Cardiac septum (tissue), 1 donor: ENCODE measurements around the gene ERO1A. TPM values are rescaled to one million over a fixed set of nuclear protein-coding genes. Genes with fewer than 3 reads are reported as not detected.
"Not testable (repeated sequence)": the region's sequence is repeated elsewhere in the genome, so short reads cannot be mapped to it uniquely, and the experiment has no call there.

Experiments used
- DNase-seq: peaks from one replicate; pipeline ENCODE4 v3.0.0-alpha.2; 2020; ENCODE audit warnings: low spot score
- intact Hi-C: fragments of 100-400 bp; cut with DNase I; formaldehyde crosslinking; loops from one replicate; pipeline ENCODE4 v1.14.0; 2022
- long read RNA-seq: library from polyadenylated mRNA; unstranded; transcript quantifications from one replicate; pipeline ENCODE4 v2.0.0, GENCODE V29; 2021
- total RNA-seq: library from RNA; stranded (reverse); fragmentation: NEBNext Ultra II Directional; extraction: Animal tissue kit (Norgen Biotek cat#: 25700); gene quantifications from one replicate; pipeline ENCODE4 v1.2.1, GENCODE V29; 2021
- donor health status: DM: no; HTN: no; CAD: no.

The ERO1A gene
- 17.1 TPM for total RNA-seq
- long read RNA-seq, partial matches to known transcripts, result 2 of 5 reads
- long read RNA-seq, other reads (novel, unspliced or antisense), result 3 of 5 reads

GRCh38 chr14:52695481-52696091 is at the start of gene ERO1A:
ERO1A (minus strand) TSS chr14:52695558; CDS start chr14:52695481, 77 bp downstream.
- peak; percentile 93 for DNase-seq
- intact Hi-C loops, result loop anchor here (5.0 kb wide), 1 partner anchor 143 kb away; the partner anchor contains the start of genes GPR137C and TXNDC16

- intact Hi-C loops, result no loop called here
These were observed 46.5 kb upstream of the ERO1A start for GRCh38 chr14:52741865-52742264.

GRCh38 chr14:52740751-52741150 is 45.4 kb upstream of the ERO1A start:
- DNase-seq, result no peak
- intact Hi-C loops, result no loop called here

More at GRCh38 chr14:52741865-52742264, 46.5 kb upstream of the ERO1A start:
- no peak for DNase-seq

GRCh38 chr14:52738409-52738808 is 43.1 kb upstream of the ERO1A start:
- DNase-seq, result no peak
- intact Hi-C loops, result no loop called here

- intact Hi-C loops, result no loop called here
These were observed 40.6 kb upstream of the ERO1A start for GRCh38 chr14:52735921-52736489.

GRCh38 chr14:52733824-52734223 is 38.5 kb upstream of the ERO1A start:
- DNase-seq, result no peak
- intact Hi-C loops, result loop anchor here (5.0 kb wide), 1 partner anchor 58 kb away; the partner anchor contains the start of gene GNPNAT1

More at GRCh38 chr14:52735921-52736489, 40.6 kb upstream of the ERO1A start:
- no peak for DNase-seq

GRCh38 chr14:52730709-52731111 is 35.4 kb upstream of the ERO1A start:
- no peak for DNase-seq
- intact Hi-C loops, result loop anchor here (5.0 kb wide), 1 partner anchor 62 kb away; the partner anchor contains the start of gene GNPNAT1

GRCh38 chr14:52729925-52730708 is 34.8 kb upstream of the ERO1A start, which contains the start of gene STYX:
STYX (plus strand) TSS chr14:52730166; CDS start chr14:52730475, 309 bp downstream.
- intact Hi-C loops, result loop anchor here (2.0 to 5.0 kb wide), 2 partner anchors 23 to 62 kb away; partner anchors contain the start of genes GNPNAT1 and PSMC6
- DNase-seq, result peak; percentile 100

- intact Hi-C loops, result loop anchor here (2.0 kb wide), 1 partner anchor 23 kb away; the partner anchor contains the start of gene PSMC6
- no peak for DNase-seq
These were observed 34.2 kb upstream of the ERO1A start for GRCh38 chr14:52729585-52729924.

GRCh38 chr14:52729035-52729434 is 33.7 kb upstream of the ERO1A start:
- not testable (repeated sequence) for DNase-seq
- intact Hi-C loops, result loop anchor here (2.0 kb wide), 1 partner anchor 22 kb away; the partner anchor contains the start of gene PSMC6

- intact Hi-C loops, DNase-seq: not testable (repeated sequence)
These were observed 32.2 kb upstream of the ERO1A start for GRCh38 chr14:52727509-52727908.

- intact Hi-C loops, result no loop called here
These were observed 28.9 kb upstream of the ERO1A start for GRCh38 chr14:52724360-52724644.

GRCh38 chr14:52723514-52724359 is 28.4 kb upstream of the ERO1A start:
- intact Hi-C loops, result no loop called here
- DNase-seq, result no peak

More at GRCh38 chr14:52724360-52724644, 28.9 kb upstream of the ERO1A start:
- no peak for DNase-seq

GRCh38 chr14:52716155-52716554 is 20.8 kb upstream of the ERO1A start:
- no peak for DNase-seq
- intact Hi-C loops, result no loop called here

GRCh38 chr14:52711666-52712065 is 16.3 kb upstream of the ERO1A start:
- DNase-seq, result no peak
- intact Hi-C loops, result no loop called here

GRCh38 chr14:52706724-52707706 is 11.7 kb upstream of the ERO1A start, which contains the start of gene PSMC6:
PSMC6 (plus strand) TSS chr14:52707200; CDS start chr14:52707220, 20 bp downstream.
- intact Hi-C loops, result loop anchor here (2.0 kb wide), 1 partner anchor 22 kb away; no protein-coding TSS in a partner anchor
- peak; percentile 98 for DNase-seq

- DNase-seq, result no peak
- intact Hi-C loops, result loop anchor here (2.0 kb wide), 1 partner anchor 23 kb away; no protein-coding TSS in a partner anchor
These were observed 10.9 kb upstream of the ERO1A start for GRCh38 chr14:52706286-52706685.

GRCh38 chr14:52703664-52704063 is 8.3 kb upstream of the ERO1A start:
- no peak for DNase-seq
- intact Hi-C loops, result no loop called here
